Testis (tissue), 2 donors: ENCODE measurements around the gene PSMA7.

Source experiments
- CTCF ChIP-seq, 3 experiments: fragments of 450-650 bp in 2 of 3; fragments of 200-600 bp in 1 of 3; sonication (generic) in 1 of 3; IDR thresholded peaks; one replicate each; pipeline ENCODE4 v1.5.1; 2016 to 2019; ENCODE audit warnings: antibody characterized with exemption in 3 of 3, mild to moderate bottlenecking in 2 of 3, moderate library complexity in 1 of 3
- POLR2A ChIP-seq: fragments of 450-650 bp; IDR thresholded peaks from one replicate; pipeline ENCODE4 v1.6.1; 2017; ENCODE audit warnings: antibody characterized with exemption, mild to moderate bottlenecking, moderate library complexity

- TF ChIP-seq CTCF (IDR thresholded peaks at IDR 0.05) (no peak), POLR2A (no peak)
Measured at GRCh38 chr20:62168061-62168460, 24.9 kb upstream of the PSMA7 start.
